ENCODE results near the gene SPTSSA. TPM values are rescaled to one million over a fixed set of nuclear protein-coding genes. Genes with fewer than 3 reads are reported as not detected.

The SPTSSA gene
- total RNA-seq, 3 donors from 2014 or later (not counting 1 experiment from before 2014, with no cell fraction given) = 3.2 to 4.9 (median 4.9) TPM

DNA sequence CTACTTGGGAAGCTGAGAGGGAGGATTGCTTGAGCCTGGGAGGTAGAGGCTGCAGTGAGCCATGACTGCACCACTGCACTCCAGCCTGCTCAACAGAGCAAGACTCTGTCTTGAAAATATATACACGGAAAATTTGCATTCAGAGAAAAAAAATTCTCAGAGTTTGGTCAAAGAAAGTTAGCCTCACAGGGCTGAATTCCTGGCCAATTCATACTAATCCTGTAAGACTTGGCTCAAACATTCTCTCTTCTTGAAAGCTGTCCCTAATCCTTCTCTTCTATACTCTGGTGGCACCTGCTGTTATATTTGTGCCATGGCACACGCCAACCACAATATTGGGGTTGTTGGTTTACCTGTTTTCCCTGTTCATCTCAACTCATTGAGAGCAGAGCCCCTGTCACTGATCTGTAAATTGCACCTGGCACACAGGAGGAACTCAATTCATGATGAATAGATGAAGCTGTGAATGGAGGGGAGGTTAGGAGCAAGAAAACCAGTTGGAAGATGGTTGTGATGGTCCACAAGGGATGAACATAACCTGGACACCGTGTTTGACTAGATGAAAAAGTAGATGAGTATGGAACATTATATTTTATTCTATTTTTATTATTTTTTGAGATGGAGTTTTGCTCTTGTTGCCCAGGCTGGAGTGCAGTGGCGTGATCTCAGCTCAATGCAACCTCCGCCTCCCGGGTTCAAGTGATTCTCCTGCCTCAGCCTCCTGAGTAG lies 36.8 kb upstream of the SPTSSA start:
- intact Hi-C loops (cut with micrococcal nuclease) = no loop called here
- 91% methylated on average over 6 of the region's 6 CpGs for WGBS (ENCODE audit: insufficient coverage)
- Mint-ChIP-seq H3K4me3 (no peak overlapping the region), H3K36me3 (no peaks in the 10 kb centered on the region), H3K27me3 (ENCODE audit: low read depth in 2 of 2) (no peaks in the 10 kb centered on the region), H3K9me3 (no peaks in the 10 kb centered on the region), H3K27ac (no peak overlapping the region), H3K4me1 (no peaks in the 10 kb centered on the region)
- no peaks in the 10 kb centered on the region for H3K27me3 ChIP-seq (ENCODE audit: control insufficient read depth, insufficient read depth, low read length)
- H3K9me3 ChIP-seq (ENCODE audit: control insufficient read depth, insufficient read depth, low read length) = no peaks in the 10 kb centered on the region
- no peak for ATAC-seq
- TF ChIP-seq CTCF (IDR thresholded peaks at IDR 0.05) = no peak
- no peaks in the 10 kb centered on the region for H3K36me3 ChIP-seq (ENCODE audit: control insufficient read depth, insufficient read depth, low read length)
- no peaks in the 10 kb centered on the region for H3K4me1 ChIP-seq (ENCODE audit: control insufficient read depth, insufficient read depth, low read length)
- H3K27ac ChIP-seq (ENCODE audit: low read length) = no peak overlapping the region
- DNase-seq = peak in 1 of 2 donors; percentile 17
- H3K4me3 ChIP-seq (ENCODE audit: low read length) = no peak overlapping the region

DNA sequence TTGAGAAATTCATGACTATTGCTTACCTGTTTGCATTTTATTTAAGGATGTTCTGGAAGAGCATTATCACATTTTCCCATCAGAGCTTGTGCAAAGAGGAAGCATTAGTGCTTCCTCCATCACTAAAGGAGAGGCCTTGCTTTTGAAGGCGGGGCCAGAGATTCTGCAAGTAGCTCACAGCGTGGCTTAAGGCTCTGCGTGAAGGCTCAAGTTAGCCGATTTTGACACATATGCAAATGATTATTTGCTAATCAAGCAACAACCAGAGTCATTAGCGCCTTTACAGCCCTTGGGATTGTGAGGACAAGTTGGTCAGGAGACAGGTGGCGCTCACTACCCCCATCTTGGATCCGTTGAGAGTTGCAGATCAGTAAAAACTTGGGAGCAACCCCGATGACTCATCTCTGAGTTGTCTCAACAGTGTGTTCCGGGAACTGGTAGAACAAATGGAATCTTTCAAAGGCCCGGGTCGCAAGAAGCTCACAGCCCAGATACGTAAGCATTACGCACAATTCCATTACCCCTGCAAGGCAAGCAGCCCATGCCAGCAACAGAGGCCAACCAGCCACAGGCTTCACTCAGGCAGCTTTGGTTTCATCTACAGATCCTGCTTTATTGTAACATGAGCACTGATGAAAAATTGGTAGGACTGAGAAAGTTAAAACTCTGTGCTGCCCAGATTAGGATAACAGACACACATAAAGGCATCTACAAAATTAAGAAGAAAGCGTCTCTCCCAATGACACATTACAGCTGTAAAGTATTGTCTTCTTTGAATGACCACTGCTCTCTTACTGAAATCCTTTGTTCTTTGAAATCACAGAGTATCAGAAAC lies 34.9 kb upstream of the SPTSSA start:
- no peaks in the 10 kb centered on the region for H3K4me1 ChIP-seq (ENCODE audit: control insufficient read depth, insufficient read depth, low read length)
- H3K27ac Mint-ChIP-seq = no peak overlapping the region
- no peak overlapping the region for H3K27ac ChIP-seq (ENCODE audit: low read length)
- no peaks in the 10 kb centered on the region for H3K9me3 Mint-ChIP-seq
- ATAC-seq (no peak), DNase-seq (no peak)
- H3K27me3 ChIP-seq (ENCODE audit: control insufficient read depth, insufficient read depth, low read length) = no peaks in the 10 kb centered on the region
- 83% methylated on average over 13 of the region's 14 CpGs for WGBS (ENCODE audit: insufficient coverage)
- intact Hi-C loops (cut with micrococcal nuclease) = no loop called here
- H3K36me3 ChIP-seq (ENCODE audit: control insufficient read depth, insufficient read depth, low read length) = no peaks in the 10 kb centered on the region
- no peak overlapping the region for H3K4me3 Mint-ChIP-seq
- H3K9me3 ChIP-seq (ENCODE audit: control insufficient read depth, insufficient read depth, low read length) = no peaks in the 10 kb centered on the region
- no peak overlapping the region for H3K4me3 ChIP-seq (ENCODE audit: low read length)
- TF ChIP-seq CTCF (IDR thresholded peaks at IDR 0.05) = no peak
- no peaks in the 10 kb centered on the region for H3K27me3 Mint-ChIP-seq (ENCODE audit: low read depth in 2 of 2)
- no peaks in the 10 kb centered on the region for H3K4me1 Mint-ChIP-seq
- H3K36me3 Mint-ChIP-seq = no peaks in the 10 kb centered on the region

DNA sequence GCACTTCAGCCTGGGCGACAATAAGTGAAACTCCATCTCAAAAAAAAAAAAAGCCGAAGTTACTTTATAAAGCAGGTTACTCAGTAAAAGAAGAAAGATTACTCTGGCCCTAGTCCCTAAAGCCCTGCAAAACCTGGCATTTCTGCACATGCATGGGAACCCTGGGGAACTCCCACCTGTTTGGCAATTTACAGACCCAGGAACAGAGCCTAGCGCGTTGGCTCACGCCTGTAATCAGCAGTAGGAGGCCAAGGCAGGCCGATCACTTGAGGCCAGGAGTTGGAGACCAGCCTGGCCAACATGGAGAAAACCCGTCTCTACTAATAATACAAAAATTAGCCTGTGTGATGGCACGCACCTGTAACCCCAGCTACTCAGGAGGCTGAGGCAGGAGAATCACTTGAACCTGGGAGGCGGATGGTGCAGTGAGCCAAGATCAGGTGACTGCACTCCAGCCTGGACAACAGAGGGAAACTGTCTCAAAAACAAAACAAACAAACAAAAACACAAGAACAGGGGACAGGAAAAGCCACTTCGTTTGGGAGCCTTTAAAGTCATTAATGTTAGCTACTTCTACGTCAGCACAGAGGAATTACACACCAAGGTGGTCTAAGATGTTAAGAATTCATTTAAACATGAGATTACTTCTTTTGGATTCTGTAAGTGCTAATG lies 34.1 kb upstream of the SPTSSA start:
- H3K27me3 Mint-ChIP-seq (ENCODE audit: low read depth in 2 of 2) = peaks cover 0 to 3% of the 10 kb centered on the region in 2 donors
- DNase-seq = no peak
- intact Hi-C loops (cut with micrococcal nuclease) = no loop called here
- no peak overlapping the region for H3K4me3 Mint-ChIP-seq
- no peak overlapping the region for H3K4me3 ChIP-seq (ENCODE audit: low read length)
- no peak for ATAC-seq
- H3K27me3 ChIP-seq (ENCODE audit: control insufficient read depth, insufficient read depth, low read length) = no peaks in the 10 kb centered on the region
- H3K4me1 ChIP-seq (ENCODE audit: control insufficient read depth, insufficient read depth, low read length) = no peaks in the 10 kb centered on the region
- H3K27ac Mint-ChIP-seq = no peak overlapping the region
- no peaks in the 10 kb centered on the region for H3K36me3 Mint-ChIP-seq
- no peaks in the 10 kb centered on the region for H3K36me3 ChIP-seq (ENCODE audit: control insufficient read depth, insufficient read depth, low read length)
- WGBS (ENCODE audit: insufficient coverage) = 93% methylated on average over 11 of the region's 11 CpGs
- TF ChIP-seq CTCF (IDR thresholded peaks at IDR 0.05) = no peak
- H3K9me3 ChIP-seq (ENCODE audit: control insufficient read depth, insufficient read depth, low read length) = no peaks in the 10 kb centered on the region
- H3K4me1 Mint-ChIP-seq = no peaks in the 10 kb centered on the region
- no peak overlapping the region for H3K27ac ChIP-seq (ENCODE audit: low read length)
- H3K9me3 Mint-ChIP-seq = no peaks in the 10 kb centered on the region

All from natural killer cell (primary cell).